Osteocyte (in vitro differentiated cells): ENCODE results near the gene INTS12. TPM values are rescaled to one million over a fixed set of nuclear protein-coding genes. Genes with fewer than 3 reads are reported as not detected.
A peak's percentile ranks its signal among the peaks of the same experiment; 100 is the strongest.
"Not testable (repeated sequence)": the region's sequence is repeated elsewhere in the genome, so short reads cannot be mapped to it uniquely, and the experiment has no call there.

Source experiments
- DNase-seq: peaks from one replicate; pipeline ENCODE4 v3.0.0; 2021; ENCODE audit warnings: mixed read lengths; ENCODE audit not compliant: unreplicated experiment; ENCODE audit errors: extremely low spot score
- H3K27ac Mint-ChIP-seq: one replicate; pipeline ENCODE4 v1.8.0; 2021; ENCODE audit warnings: mild to moderate bottlenecking, mixed read lengths; ENCODE audit not compliant: unreplicated experiment
- H3K27me3 Mint-ChIP-seq: one replicate; pipeline ENCODE4 v1.8.0; 2021; ENCODE audit warnings: mixed read lengths; ENCODE audit not compliant: unreplicated experiment
- H3K36me3 Mint-ChIP-seq: one replicate; pipeline ENCODE4 v1.8.0; 2021; ENCODE audit warnings: mixed read lengths; ENCODE audit not compliant: unreplicated experiment
- H3K4me1 Mint-ChIP-seq: one replicate; pipeline ENCODE4 v1.8.0; 2021; ENCODE audit warnings: mixed read lengths; ENCODE audit not compliant: unreplicated experiment
- H3K4me3 Mint-ChIP-seq: one replicate; pipeline ENCODE4 v1.8.0; 2021; ENCODE audit warnings: mild to moderate bottlenecking, moderate library complexity, mixed read lengths; ENCODE audit not compliant: unreplicated experiment
- H3K9me3 Mint-ChIP-seq: one replicate; pipeline ENCODE4 v1.8.0; 2021; ENCODE audit warnings: mixed read lengths; ENCODE audit not compliant: unreplicated experiment
- total RNA-seq: library from RNA; stranded (reverse); gene quantifications from 2 replicates; pipeline ENCODE4 v1.2.1, GENCODE V29; 2021
- TF ChIP-seq, protein P1 (sequence below): fragments of 200-600 bp; sonication (generic); IDR thresholded peaks from 2 replicates; pipeline ENCODE4 v1.5.0; 2021; ENCODE audit warnings: antibody characterized with exemption, mild to moderate bottlenecking, moderate library complexity

The INTS12 gene
- total RNA-seq, 1 donor from 2014 or later = 17.4 TPM

DNA sequence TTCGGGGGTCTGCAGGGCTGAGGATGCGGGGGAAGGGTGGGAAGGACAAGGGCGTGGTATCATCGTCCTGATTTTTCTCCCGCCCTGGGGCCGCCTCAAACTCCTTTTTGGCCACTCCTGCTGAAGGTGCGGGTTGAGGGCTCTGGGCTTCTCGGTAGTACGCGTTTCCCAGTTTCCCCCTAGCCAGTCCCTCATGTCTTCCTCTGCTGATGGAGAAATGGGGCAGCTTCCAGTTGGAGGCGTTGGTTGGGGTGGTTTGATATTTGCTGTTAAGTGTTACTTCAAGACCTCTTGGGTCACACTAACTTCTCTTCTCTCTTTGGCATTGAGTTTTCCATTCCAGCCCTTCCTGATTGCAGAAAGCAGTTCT lies 577 bp upstream of the INTS12 start:
- H3K9me3 Mint-ChIP-seq = no peaks in the 10 kb centered on the region
- TF ChIP-seq, protein P1, sequence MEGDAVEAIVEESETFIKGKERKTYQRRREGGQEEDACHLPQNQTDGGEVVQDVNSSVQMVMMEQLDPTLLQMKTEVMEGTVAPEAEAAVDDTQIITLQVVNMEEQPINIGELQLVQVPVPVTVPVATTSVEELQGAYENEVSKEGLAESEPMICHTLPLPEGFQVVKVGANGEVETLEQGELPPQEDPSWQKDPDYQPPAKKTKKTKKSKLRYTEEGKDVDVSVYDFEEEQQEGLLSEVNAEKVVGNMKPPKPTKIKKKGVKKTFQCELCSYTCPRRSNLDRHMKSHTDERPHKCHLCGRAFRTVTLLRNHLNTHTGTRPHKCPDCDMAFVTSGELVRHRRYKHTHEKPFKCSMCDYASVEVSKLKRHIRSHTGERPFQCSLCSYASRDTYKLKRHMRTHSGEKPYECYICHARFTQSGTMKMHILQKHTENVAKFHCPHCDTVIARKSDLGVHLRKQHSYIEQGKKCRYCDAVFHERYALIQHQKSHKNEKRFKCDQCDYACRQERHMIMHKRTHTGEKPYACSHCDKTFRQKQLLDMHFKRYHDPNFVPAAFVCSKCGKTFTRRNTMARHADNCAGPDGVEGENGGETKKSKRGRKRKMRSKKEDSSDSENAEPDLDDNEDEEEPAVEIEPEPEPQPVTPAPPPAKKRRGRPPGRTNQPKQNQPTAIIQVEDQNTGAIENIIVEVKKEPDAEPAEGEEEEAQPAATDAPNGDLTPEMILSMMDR = no peak
- peaks cover 25% of the 10 kb centered on the region for H3K4me1 Mint-ChIP-seq
- DNase-seq = no peak
- H3K36me3 Mint-ChIP-seq = peaks cover 5% of the 10 kb centered on the region
- peak overlapping the region; percentile 99 for H3K4me3 Mint-ChIP-seq
- no peaks in the 10 kb centered on the region for H3K27me3 Mint-ChIP-seq
- peak overlapping the region; percentile 99 for H3K27ac Mint-ChIP-seq

- no peaks in the 10 kb centered on the region for H3K9me3 Mint-ChIP-seq
- peaks cover 5% of the 10 kb centered on the region for H3K36me3 Mint-ChIP-seq
- peak overlapping the region; percentile 99 for H3K4me3 Mint-ChIP-seq
- DNase-seq = no peak
- H3K27ac Mint-ChIP-seq = peak overlapping the region; percentile 99
- no peaks in the 10 kb centered on the region for H3K27me3 Mint-ChIP-seq
- TF ChIP-seq, protein P1 = no peak
- H3K4me1 Mint-ChIP-seq = peaks cover 22% of the 10 kb centered on the region
Observed at GRCh38 chr4:105707782-105708180, 708 bp downstream of the INTS12 start.

DNA sequence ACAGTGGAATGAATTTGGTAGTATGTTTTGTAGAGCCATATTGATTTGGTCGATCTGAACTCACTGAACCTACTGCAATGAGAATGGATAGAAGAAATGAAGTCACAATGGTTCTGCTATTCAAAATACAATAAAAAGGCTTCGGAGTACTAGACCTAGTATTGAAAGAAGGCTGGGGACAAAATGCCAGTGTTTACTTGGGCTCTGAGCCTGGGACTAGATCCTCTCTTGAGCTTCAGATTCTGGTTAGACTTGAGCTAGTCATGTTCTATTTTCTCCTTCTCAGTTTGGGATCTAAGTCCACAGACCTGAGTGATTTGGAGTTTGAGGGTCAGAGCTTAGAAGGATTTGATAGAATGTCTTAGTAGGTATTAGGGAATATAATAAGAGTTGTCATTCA lies 9.9 kb downstream of the INTS12 start:
- Mint-ChIP-seq H3K27ac (no peak overlapping the region), H3K9me3 (no peaks in the 10 kb centered on the region)
- TF ChIP-seq, protein P1 = no peak

GRCh38 chr4:105695832-105696231 lies 12.7 kb downstream of the INTS12 start:
- not testable (repeated sequence) for H3K27ac Mint-ChIP-seq, DNase-seq, H3K4me1 Mint-ChIP-seq, H3K4me3 Mint-ChIP-seq, H3K27me3 Mint-ChIP-seq, H3K9me3 Mint-ChIP-seq
- H3K36me3 Mint-ChIP-seq = peaks cover 41% of the 10 kb centered on the region

More for the DNA sequence above, 9.9 kb downstream of the INTS12 start:
- no peak for DNase-seq
- H3K4me1 Mint-ChIP-seq = no peaks in the 10 kb centered on the region
- no peaks in the 10 kb centered on the region for H3K27me3 Mint-ChIP-seq
- H3K4me3 Mint-ChIP-seq = no peak overlapping the region
- peaks cover 34% of the 10 kb centered on the region for H3K36me3 Mint-ChIP-seq

DNA sequence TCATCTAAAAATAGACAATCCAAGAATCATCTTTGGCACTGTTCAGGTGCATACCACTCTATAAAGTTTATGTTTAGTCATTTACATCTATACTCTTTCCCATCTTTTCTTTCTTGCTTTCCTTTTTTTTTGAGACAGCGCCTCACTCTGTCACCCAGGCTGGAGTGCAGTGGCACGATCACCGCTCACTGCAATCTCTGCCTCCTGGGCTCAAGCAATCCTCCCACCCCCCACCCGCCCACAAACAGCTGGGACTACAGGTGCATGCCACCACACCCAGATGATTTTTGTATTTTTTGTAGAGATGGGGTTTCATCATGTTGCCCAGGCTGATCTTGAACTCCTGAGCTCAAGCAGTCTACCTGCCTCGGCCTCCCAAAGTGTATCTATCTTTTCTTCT lies 13.7 kb downstream of the INTS12 start:
- not testable (repeated sequence) for H3K27me3 Mint-ChIP-seq, H3K4me1 Mint-ChIP-seq, DNase-seq, H3K4me3 Mint-ChIP-seq, H3K9me3 Mint-ChIP-seq, H3K27ac Mint-ChIP-seq
- peaks cover 46% of the 10 kb centered on the region for H3K36me3 Mint-ChIP-seq

DNA sequence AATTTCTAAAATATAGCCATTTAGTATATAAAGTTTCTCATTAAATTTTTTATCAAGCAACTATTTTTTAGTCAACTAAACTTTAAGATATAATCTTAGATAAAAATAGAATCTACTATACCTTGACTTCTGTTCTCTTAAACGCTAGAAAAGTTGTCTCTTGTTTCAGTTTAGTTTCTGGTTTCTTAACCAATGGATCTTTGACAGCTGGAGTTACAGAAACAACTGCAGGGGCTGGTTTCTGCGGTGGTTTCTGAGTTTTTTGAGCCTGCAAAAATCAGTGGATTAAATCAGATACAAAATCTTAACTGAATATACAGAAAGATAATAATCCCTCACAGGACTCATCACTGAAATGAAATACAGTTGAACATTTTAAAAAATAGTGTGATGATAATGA lies 21.9 kb downstream of the INTS12 start:
- no peak overlapping the region for H3K27ac Mint-ChIP-seq
- no peak overlapping the region for H3K4me3 Mint-ChIP-seq

More for the DNA sequence above, 21.9 kb downstream of the INTS12 start:
- no peaks in the 10 kb centered on the region for H3K27me3 Mint-ChIP-seq
- peaks cover 30% of the 10 kb centered on the region for H3K36me3 Mint-ChIP-seq
- TF ChIP-seq, protein P1 = no peak
- DNase-seq = no peak
- H3K4me1 Mint-ChIP-seq = no peaks in the 10 kb centered on the region
- no peaks in the 10 kb centered on the region for H3K9me3 Mint-ChIP-seq
